H9 (cell line): ENCODE measurements around the gene RILP. TPM values are rescaled to one million over a fixed set of nuclear protein-coding genes. Genes with fewer than 3 reads are reported as not detected.

Experiments used
- DNase-seq: peaks from one replicate; pipeline ENCODE4 v3.0.0-alpha.2; 2017
- H2AFZ ChIP-seq: one replicate; pipeline ENCODE4 v1.6.1; 2013; ENCODE audit warnings: mild to moderate bottlenecking, low read length, control low read depth, moderate library complexity
- H2AK5ac ChIP-seq: 2 replicates; pipeline ENCODE4 v1.6.1; 2013; ENCODE audit warnings: low read length, control low read depth, mixed read lengths; ENCODE audit not compliant: insufficient read length
- H2BK120ac ChIP-seq: one replicate; pipeline ENCODE4 v1.6.1; 2013; ENCODE audit warnings: low read depth, mild to moderate bottlenecking, low read length, control low read depth, inconsistent platforms; ENCODE audit not compliant: poor library complexity, severe bottlenecking
- H2BK12ac ChIP-seq: 2 replicates; pipeline ENCODE4 v1.6.1; 2013; ENCODE audit warnings: low read length, control low read depth, mixed read lengths, low read depth; ENCODE audit not compliant: insufficient read length
- H2BK15ac ChIP-seq: 2 replicates; pipeline ENCODE4 v1.6.1; 2013; ENCODE audit warnings: low read depth, low read length, control low read depth
- H2BK20ac ChIP-seq: one replicate; pipeline ENCODE4 v1.6.1; 2013; ENCODE audit warnings: low read depth, mild to moderate bottlenecking, low read length, control low read depth, inconsistent platforms; ENCODE audit not compliant: poor library complexity, severe bottlenecking
- H2BK5ac ChIP-seq: 2 replicates; pipeline ENCODE4 v1.6.1; 2013; ENCODE audit warnings: low read length, control low read depth, mixed read lengths; ENCODE audit not compliant: insufficient read length
- H3K14ac ChIP-seq: 2 replicates; pipeline ENCODE4 v1.6.1; 2013; ENCODE audit warnings: low read length, control low read depth; ENCODE audit not compliant: insufficient read depth
- H3K18ac ChIP-seq: 2 replicates; pipeline ENCODE4 v1.6.1; 2013; ENCODE audit warnings: low read depth, mild to moderate bottlenecking, mixed read lengths, low read length, control low read depth; ENCODE audit not compliant: insufficient read length
- H3K23ac ChIP-seq: 2 replicates; pipeline ENCODE4 v1.6.1; 2013; ENCODE audit warnings: low read length, control low read depth, mixed read lengths, low read depth; ENCODE audit not compliant: insufficient read length
- H3K23me2 ChIP-seq: 2 replicates; pipeline ENCODE4 v1.6.1; 2013; ENCODE audit warnings: low read depth, mild to moderate bottlenecking, mixed read lengths, low read length, control low read depth; ENCODE audit not compliant: insufficient read length, poor library complexity, severe bottlenecking
- H3K27ac ChIP-seq: 2 replicates; pipeline ENCODE4 v1.5.1; 2013; ENCODE audit warnings: low read length, control low read depth, mixed read lengths, low read depth; ENCODE audit not compliant: insufficient read length
- H3K27me3 ChIP-seq: 2 replicates; pipeline ENCODE4 v1.6.1; 2013; ENCODE audit warnings: low read length, control low read depth, inconsistent platforms; ENCODE audit not compliant: insufficient read depth
- H3K4ac ChIP-seq: 2 replicates; pipeline ENCODE4 v1.6.1; 2013; ENCODE audit warnings: low read depth, mild to moderate bottlenecking, control low read depth, inconsistent platforms, low read length, moderate library complexity
- H3K4me1 ChIP-seq: 2 replicates; pipeline ENCODE4 v1.6.1; 2013; ENCODE audit warnings: low read length, control low read depth, inconsistent platforms; ENCODE audit not compliant: insufficient read depth
- H3K4me2 ChIP-seq: 2 replicates; pipeline ENCODE4 v1.6.1; 2013; ENCODE audit warnings: low read length, control low read depth, mixed read lengths; ENCODE audit not compliant: insufficient read length, insufficient read depth
- H3K56ac ChIP-seq: 2 replicates; pipeline ENCODE4 v1.6.1; 2013; ENCODE audit warnings: low read depth, mild to moderate bottlenecking, mixed read lengths, low read length, control low read depth; ENCODE audit not compliant: insufficient read length
- H3K79me1 ChIP-seq: 2 replicates; pipeline ENCODE4 v1.6.1; 2013; ENCODE audit warnings: low read depth, mild to moderate bottlenecking, moderate library complexity, low read length, control low read depth, inconsistent platforms; ENCODE audit not compliant: insufficient read depth, poor library complexity, severe bottlenecking
- H3K79me2 ChIP-seq: 2 replicates; pipeline ENCODE4 v1.6.1; 2013; ENCODE audit warnings: low read length, control low read depth, inconsistent platforms; ENCODE audit not compliant: insufficient read depth
- H3K9ac ChIP-seq: 2 replicates; pipeline ENCODE4 v1.6.1; 2013; ENCODE audit warnings: low read length, control low read depth, mixed read lengths; ENCODE audit not compliant: insufficient read length; ENCODE audit errors: extremely low read depth
- H3K9me3 ChIP-seq: one replicate; pipeline ENCODE4 v1.6.1; 2013; ENCODE audit warnings: low read depth, low read length, inconsistent platforms; ENCODE audit not compliant: control insufficient read depth
- H3T11ph ChIP-seq: one replicate; pipeline ENCODE4 v1.6.1; 2013; ENCODE audit warnings: mild to moderate bottlenecking, low read length, control low read depth, inconsistent platforms
- H4K20me1 ChIP-seq: one replicate; pipeline ENCODE4 v1.6.1; 2013; ENCODE audit not compliant: control insufficient read depth, insufficient read length, insufficient read depth
- H4K5ac ChIP-seq: 2 replicates; pipeline ENCODE4 v1.6.1; 2013; ENCODE audit warnings: low read depth, mild to moderate bottlenecking, mixed read lengths, low read length, control low read depth; ENCODE audit not compliant: insufficient read length
- H4K8ac ChIP-seq: replicated peaks from 2 replicates; pipeline ENCODE4 v1.6.1; 2013; ENCODE audit warnings: low read length, control low read depth, mixed read lengths, low read depth; ENCODE audit not compliant: insufficient read length
- H4K91ac ChIP-seq: 2 replicates; pipeline ENCODE4 v1.6.1; 2013; ENCODE audit warnings: low read depth, mild to moderate bottlenecking, moderate library complexity, mixed read lengths, low read length, control low read depth; ENCODE audit not compliant: insufficient read length
- H3K27ac Mint-ChIP-seq, 3 experiments: 2 replicates in 2 of 3; 3 replicates in 1 of 3; pipeline ENCODE4 v1.8.0; 2020 to 2021; ENCODE audit warnings: mixed read lengths in 3 of 3, mild to moderate bottlenecking in 1 of 3, moderate library complexity in 1 of 3
- H3K27me3 Mint-ChIP-seq: 2 replicates; pipeline ENCODE4 v1.8.0; 2021; ENCODE audit warnings: low read depth, mild to moderate bottlenecking, moderate library complexity, mixed read lengths
- H3K36me3 Mint-ChIP-seq, 3 experiments: 2 replicates in 2 of 3; 3 replicates in 1 of 3; pipeline ENCODE4 v1.8.0; 2020 to 2021; ENCODE audit warnings: low read depth in 3 of 3, mixed read lengths in 3 of 3; ENCODE audit not compliant: insufficient read depth in 1 of 3
- H3K4me1 Mint-ChIP-seq, 2 experiments: 2 replicates each; pipeline ENCODE4 v1.8.0; 2020; ENCODE audit warnings: mixed read lengths in 2 of 2
- H3K4me3 Mint-ChIP-seq, 2 experiments: 2 replicates in 1 of 2; 3 replicates in 1 of 2; pipeline ENCODE4 v1.8.0; 2020 to 2021; ENCODE audit warnings: mild to moderate bottlenecking in 2 of 2, mixed read lengths in 2 of 2, moderate library complexity in 1 of 2
- H3K9me3 Mint-ChIP-seq, 2 experiments: 2 replicates in 1 of 2; 3 replicates in 1 of 2; pipeline ENCODE4 v1.8.0; 2020; ENCODE audit warnings: mild to moderate bottlenecking in 2 of 2, mixed read lengths in 2 of 2, moderate library complexity in 1 of 2
- CTCF ChIP-seq: fragments of 200-600 bp; sonication (generic); conservative IDR thresholded peaks from 3 replicates; pipeline ENCODE4 v1.8.0; 2021; ENCODE audit warnings: antibody characterized with exemption, mild to moderate bottlenecking
- WGBS: extraction: QIAGEN DNeasy Blood & Tissue Kit; methylation state at CpG from one replicate; pipeline ENCODE4 v1.1.7; 2013; ENCODE audit warnings: missing lambda C conversion rate, low lambda C conversion rate, mixed read lengths; ENCODE audit not compliant: insufficient read length; ENCODE audit errors: extremely low coverage; 5-methylcytosine and 5-hydroxymethylcytosine counted together
- total RNA-seq: library from RNA; stranded (reverse); gene quantifications from 2 replicates; pipeline ENCODE4 v1.2.1, GENCODE V29; 2021

The RILP gene
- total RNA-seq, 1 experiment from 2014 or later = 5.4 TPM

DNA sequence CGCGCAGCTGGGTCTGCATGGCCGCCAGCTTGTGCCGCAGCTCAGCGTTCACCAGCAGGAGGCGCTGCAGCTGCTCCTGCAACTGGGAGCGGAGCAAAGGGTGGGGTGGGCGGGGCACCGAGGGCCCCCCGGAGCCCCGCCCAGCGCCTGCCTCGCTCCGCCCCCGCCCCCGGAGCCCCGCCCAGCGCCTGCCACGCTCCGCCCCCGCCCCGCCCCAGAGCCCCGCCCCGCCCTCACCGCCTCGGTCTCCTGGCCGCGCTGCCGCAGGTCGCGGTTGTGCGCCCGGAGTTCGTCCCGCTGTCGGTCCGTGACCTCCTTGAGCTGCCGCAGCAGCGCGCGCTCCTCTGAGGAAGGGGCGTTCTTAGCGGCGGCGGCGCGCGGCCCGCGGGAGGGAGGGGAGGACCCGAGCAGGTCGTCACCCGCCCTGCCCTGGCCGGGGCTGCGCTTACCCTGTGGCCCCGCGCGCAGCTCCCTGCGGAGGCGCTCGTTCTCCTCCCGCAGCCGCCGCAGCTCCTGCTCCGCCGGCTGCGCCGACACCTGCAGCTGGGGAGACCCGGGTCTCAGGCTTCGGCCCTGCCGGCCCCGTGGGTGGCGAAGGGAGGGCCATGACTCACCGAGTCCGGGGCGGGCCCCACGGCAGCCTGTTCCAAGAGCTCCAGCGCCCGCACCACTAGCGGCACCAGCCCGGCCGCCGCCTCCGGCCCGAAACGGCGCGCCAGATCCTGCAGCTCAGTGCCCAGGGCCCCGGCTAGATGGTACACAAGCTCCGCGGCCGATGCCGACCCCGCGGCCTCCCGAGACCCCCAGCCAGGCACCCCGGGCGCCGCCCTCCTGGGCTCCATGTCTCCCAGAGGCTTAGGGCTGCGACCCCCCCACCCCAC lies 463 bp downstream of the RILP start:
- Histone ChIP-seq H3K79me2 (no peaks in the 10 kb centered on the region), H3K14ac (no peak overlapping the region; the same call in 1 of the 2 replicates), H3K79me1 (no peaks in the 10 kb centered on the region), H3K9ac (no peak overlapping the region), H4K20me1 (no peaks in the 10 kb centered on the region), H3K27ac (no peak overlapping the region), H3K4me2 (peak overlapping the region; percentile 59), H4K8ac (no peak overlapping the region), H3T11ph (no peak overlapping the region), H4K5ac (no peak overlapping the region), H3K23ac (no peak overlapping the region), H2AFZ (no peak overlapping the region), H2BK12ac (no peak overlapping the region), H2BK5ac (no peak overlapping the region), H3K4me1 (peaks cover 5% of the 10 kb centered on the region; the same call in 1 of the 2 replicates), H3K18ac (no peak overlapping the region), H3K9me3 (no peaks in the 10 kb centered on the region), H4K91ac (no peak overlapping the region), H2BK20ac (no peak overlapping the region), H2AK5ac (no peak overlapping the region), H3K56ac (no peak overlapping the region), H3K27me3 (no peaks in the 10 kb centered on the region), H2BK120ac (no peak overlapping the region), H3K4ac (no peak overlapping the region), H2BK15ac (no peak overlapping the region), H3K23me2 (peaks cover 8% of the 10 kb centered on the region)
- Mint-ChIP-seq H3K27me3 (peaks cover 6% of the 10 kb centered on the region), H3K9me3 (no peaks in the 10 kb centered on the region), H3K4me1 (peaks cover 27 to 32% of the 10 kb centered on the region in 2 experiments), H3K4me3 (peak overlapping the region; percentile 62 to 80), H3K27ac (no peak overlapping the region), H3K36me3 (peaks cover 35 to 37% (median 37%) of the 10 kb centered on the region in 3 experiments; a peak in 6 of 7 replicates)
- TF ChIP-seq CTCF = peak; percentile 73
- peak; percentile 98 for DNase-seq
- no CpG with 5 or more reads among the region's 100 CpGs for WGBS
